Sigmoid colon (tissue), 3 donors: ENCODE measurements around the gene RASA4B.
"Not testable (repeated sequence)": the region's sequence is repeated elsewhere in the genome, so short reads cannot be mapped to it uniquely, and the experiment has no call there.

ENCODE experiments used
- CTCF ChIP-seq, 4 experiments: fragments of 450-650 bp in 3 of 4; fragments of 200-600 bp in 1 of 4; IDR thresholded peaks; one replicate each; pipeline ENCODE4 v1.5.1; 2016 to 2019; ENCODE audit warnings: antibody characterized with exemption in 4 of 4, mild to moderate bottlenecking in 3 of 4, moderate library complexity in 2 of 4
- POLR2A ChIP-seq, 2 donors: fragments of 450-650 bp; IDR thresholded peaks; one replicate each; pipeline ENCODE4 v1.6.1; 2016; ENCODE audit warnings: antibody characterized with exemption in 2 of 2, mild to moderate bottlenecking in 2 of 2, moderate library complexity in 2 of 2

GRCh38 chr7:102516951-102517350, 626 bp downstream of the RASA4B start:
- TF ChIP-seq POLR2A, CTCF (IDR thresholded peaks at IDR 0.05): not testable (repeated sequence)
